PC-3 (cell line): Measurements from ENCODE around the gene LINGO3.

Experiments
- EZH2 ChIP-seq: fragments of 300-600 bp; sonication (generic); IDR thresholded peaks from one replicate; pipeline ENCODE4 v1.6.1; 2017; ENCODE audit warnings: antibody characterized with exemption, mild to moderate bottlenecking, low read length; ENCODE audit not compliant: unreplicated experiment
- EZH2phosphoT487 ChIP-seq: fragments of 300-600 bp; sonication (generic); IDR thresholded peaks from 2 replicates; pipeline ENCODE4 v1.6.1; 2018; ENCODE audit warnings: mild to moderate bottlenecking, antibody characterized with exemption, low read length, borderline replicate concordance
- TF ChIP-seq, protein P1 (sequence below): fragments of 300-600 bp; sonication (generic); conservative IDR thresholded peaks from 2 replicates; pipeline ENCODE4 v1.5.1; 2017; ENCODE audit warnings: antibody characterized with exemption, low read depth, mild to moderate bottlenecking, low read length

DNA sequence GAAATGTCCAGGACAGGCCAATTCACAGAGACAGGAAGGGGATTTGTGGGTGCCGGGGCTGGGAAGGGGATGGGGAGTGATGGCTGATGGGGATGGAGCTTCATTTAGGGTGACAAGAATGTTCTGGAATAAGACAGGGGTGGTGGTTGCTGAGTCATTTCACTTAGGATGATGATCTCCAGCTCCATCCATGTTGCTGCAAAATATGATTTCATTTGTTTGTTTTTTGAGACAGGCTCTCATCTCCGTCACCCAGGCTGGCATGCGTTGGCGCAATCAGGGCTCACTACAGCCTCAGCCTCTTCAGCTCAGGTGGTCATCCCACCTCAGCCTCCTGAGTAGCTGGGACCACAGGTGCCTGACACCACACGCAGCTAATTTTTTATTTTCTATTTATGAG is 48.6 kb downstream of the LINGO3 start:
- TF ChIP-seq, protein P1, sequence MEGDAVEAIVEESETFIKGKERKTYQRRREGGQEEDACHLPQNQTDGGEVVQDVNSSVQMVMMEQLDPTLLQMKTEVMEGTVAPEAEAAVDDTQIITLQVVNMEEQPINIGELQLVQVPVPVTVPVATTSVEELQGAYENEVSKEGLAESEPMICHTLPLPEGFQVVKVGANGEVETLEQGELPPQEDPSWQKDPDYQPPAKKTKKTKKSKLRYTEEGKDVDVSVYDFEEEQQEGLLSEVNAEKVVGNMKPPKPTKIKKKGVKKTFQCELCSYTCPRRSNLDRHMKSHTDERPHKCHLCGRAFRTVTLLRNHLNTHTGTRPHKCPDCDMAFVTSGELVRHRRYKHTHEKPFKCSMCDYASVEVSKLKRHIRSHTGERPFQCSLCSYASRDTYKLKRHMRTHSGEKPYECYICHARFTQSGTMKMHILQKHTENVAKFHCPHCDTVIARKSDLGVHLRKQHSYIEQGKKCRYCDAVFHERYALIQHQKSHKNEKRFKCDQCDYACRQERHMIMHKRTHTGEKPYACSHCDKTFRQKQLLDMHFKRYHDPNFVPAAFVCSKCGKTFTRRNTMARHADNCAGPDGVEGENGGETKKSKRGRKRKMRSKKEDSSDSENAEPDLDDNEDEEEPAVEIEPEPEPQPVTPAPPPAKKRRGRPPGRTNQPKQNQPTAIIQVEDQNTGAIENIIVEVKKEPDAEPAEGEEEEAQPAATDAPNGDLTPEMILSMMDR: no peak
- no peak for TF ChIP-seq EZH2
- no peak for TF ChIP-seq EZH2phosphoT487
